ENCODE measurements around the gene GEMIN7. TPM values are rescaled to one million over a fixed set of nuclear protein-coding genes. Genes with fewer than 3 reads are reported as not detected.

The GEMIN7 gene
- total RNA-seq, 1 donor from 2014 or later, result 7.3 TPM

GRCh38 chr19:45035755-45036154 is 43.3 kb upstream of the GEMIN7 start:
- H3K4me1 ChIP-seq, result peaks cover 9% of the 10 kb centered on the region
- H3F3A ChIP-seq (ENCODE audit: low read depth), result peaks cover 8% of the 10 kb centered on the region
- Mint-ChIP-seq H3K4me1 (peaks cover 14% of the 10 kb centered on the region), H3K4me3 (no peak overlapping the region), H3K27me3 (ENCODE audit: insufficient read depth, low read depth) (peaks cover 2% of the 10 kb centered on the region), H3K27ac (no peak overlapping the region), H3K9me3 (no peaks in the 10 kb centered on the region), H3K36me3 (peaks cover 3% of the 10 kb centered on the region)
- H3K79me2 ChIP-seq (ENCODE audit: low read depth), result peaks cover 16% of the 10 kb centered on the region
- H3K4me3 ChIP-seq, result no peak overlapping the region
- H3K9me3 ChIP-seq (ENCODE audit: low read depth), result no peaks in the 10 kb centered on the region
- no peaks in the 10 kb centered on the region for H3K36me3 ChIP-seq
- no peak overlapping the region for H3K4me2 ChIP-seq
- H4K20me1 ChIP-seq (ENCODE audit: low read depth), result peaks cover 15% of the 10 kb centered on the region
- H3K27ac ChIP-seq, result no peak overlapping the region
- no peaks in the 10 kb centered on the region for H3K27me3 ChIP-seq
- no peak for DNase-seq (ENCODE audit: low spot score)
- H3K9ac ChIP-seq, result no peak overlapping the region
- no peak for TF ChIP-seq EZH2 (IDR thresholded peaks at IDR 0.05)
- H2AFZ ChIP-seq (replicated peaks), result no peak overlapping the region

GRCh38 chr19:45037393-45038169 is 41.5 kb upstream of the GEMIN7 start:
- Histone ChIP-seq H3K9me3 (ENCODE audit: low read depth) (no peaks in the 10 kb centered on the region), H3K9ac (no peak overlapping the region), H3K27me3 (no peaks in the 10 kb centered on the region), H3K27ac (no peak overlapping the region), H2AFZ (replicated peaks) (no peak overlapping the region), H3K4me1 (peaks cover 9% of the 10 kb centered on the region), H3K36me3 (no peaks in the 10 kb centered on the region), H3K4me2 (no peak overlapping the region), H3K79me2 (ENCODE audit: low read depth) (peaks cover 34% of the 10 kb centered on the region), H4K20me1 (ENCODE audit: low read depth) (peaks cover 30% of the 10 kb centered on the region), H3F3A (ENCODE audit: low read depth) (peaks cover 8% of the 10 kb centered on the region), H3K4me3 (no peak overlapping the region)
- DNase-seq (ENCODE audit: low spot score), result no peak
- no peaks in the 10 kb centered on the region for H3K9me3 Mint-ChIP-seq
- peaks cover 20% of the 10 kb centered on the region for H3K4me1 Mint-ChIP-seq
- peaks cover 2% of the 10 kb centered on the region for H3K27me3 Mint-ChIP-seq (ENCODE audit: insufficient read depth, low read depth)
- peak overlapping the region; percentile 96 for H3K4me3 Mint-ChIP-seq
- no peak for TF ChIP-seq EZH2phosphoT487 (IDR thresholded peaks at IDR 0.05)
- TF ChIP-seq EZH2 (IDR thresholded peaks at IDR 0.05), result no peak
- no peak for TF ChIP-seq CTCF (IDR thresholded peaks at IDR 0.05)
- no peak overlapping the region for H3K27ac Mint-ChIP-seq
- H3K36me3 Mint-ChIP-seq, result peaks cover 13% of the 10 kb centered on the region

- Mint-ChIP-seq H3K27me3 (ENCODE audit: insufficient read depth, low read depth) (no peaks in the 10 kb centered on the region), H3K36me3 (peaks cover 13% of the 10 kb centered on the region), H3K27ac (peak within 1 kb of the TSS; percentile 4), H3K4me1 (peaks cover 20% of the 10 kb centered on the region), H3K4me3 (peak within 1 kb of the TSS; percentile 96), H3K9me3 (no peaks in the 10 kb centered on the region)
- H3K4me3 ChIP-seq, result peak within 1 kb of the TSS; percentile 100
- H3K79me2 ChIP-seq (ENCODE audit: low read depth), result peaks cover 48% of the 10 kb centered on the region
- H3K27ac ChIP-seq, result peak within 1 kb of the TSS; percentile 83
- no peaks in the 10 kb centered on the region for H3K9me3 ChIP-seq (ENCODE audit: low read depth)
- peak; percentile 96 for DNase-seq (ENCODE audit: low spot score)
- H3K9ac ChIP-seq, result peak within 1 kb of the TSS; percentile 94
- peaks cover 9% of the 10 kb centered on the region for H3K4me1 ChIP-seq
- H3F3A ChIP-seq (ENCODE audit: low read depth), result peaks cover 8% of the 10 kb centered on the region
- no peaks in the 10 kb centered on the region for H3K36me3 ChIP-seq
- peak within 1 kb of the TSS; percentile 78 for H2AFZ ChIP-seq (replicated peaks)
- H4K20me1 ChIP-seq (ENCODE audit: low read depth), result peaks cover 42% of the 10 kb centered on the region
- H3K4me2 ChIP-seq, result peak within 1 kb of the TSS; percentile 98
- TF ChIP-seq EZH2phosphoT487 (IDR thresholded peaks at IDR 0.05), result no peak
- no peaks in the 10 kb centered on the region for H3K27me3 ChIP-seq
Observed at GRCh38 chr19:45038931-45039893, 39.8 kb upstream of the GEMIN7 start, which contains the start of gene CLASRP. CLASRP (plus strand) TSS chr19:45039045; CDS start chr19:45040213, 1,168 bp downstream.

- TF ChIP-seq CTCF (IDR thresholded peaks at IDR 0.05) (no peak), EZH2 (IDR thresholded peaks at IDR 0.05) (no peak), EZH2phosphoT487 (IDR thresholded peaks at IDR 0.05) (no peak)
- no peak for DNase-seq (ENCODE audit: low spot score)
- H3K36me3 ChIP-seq, result no peaks in the 10 kb centered on the region
Observed at GRCh38 chr19:45040059-45040771, 38.8 kb upstream of the GEMIN7 start.

More at GRCh38 chr19:45040059-45040771, 38.8 kb upstream of the GEMIN7 start:
- Histone ChIP-seq H3K4me1 (peaks cover 9% of the 10 kb centered on the region), H3K4me3 (peak overlapping the region; percentile 100), H3K27ac (no peak overlapping the region), H3K27me3 (no peaks in the 10 kb centered on the region), H3K4me2 (peak overlapping the region; percentile 98), H3F3A (ENCODE audit: low read depth) (peaks cover 8% of the 10 kb centered on the region), H3K9ac (peak overlapping the region; percentile 94), H3K79me2 (ENCODE audit: low read depth) (peaks cover 58% of the 10 kb centered on the region), H2AFZ (replicated peaks) (no peak overlapping the region), H4K20me1 (ENCODE audit: low read depth) (peaks cover 52% of the 10 kb centered on the region), H3K9me3 (ENCODE audit: low read depth) (no peaks in the 10 kb centered on the region)
- Mint-ChIP-seq H3K27ac (no peak overlapping the region), H3K4me3 (peak overlapping the region; percentile 96), H3K27me3 (ENCODE audit: insufficient read depth, low read depth) (no peaks in the 10 kb centered on the region), H3K36me3 (peaks cover 13% of the 10 kb centered on the region), H3K9me3 (no peaks in the 10 kb centered on the region), H3K4me1 (peaks cover 20% of the 10 kb centered on the region)

Measured in neural progenitor cell (in vitro differentiated cells).